HepG2 (cell line): ENCODE measurements around the gene PCDH7. TPM values are rescaled to one million over a fixed set of nuclear protein-coding genes. Genes with fewer than 3 reads are reported as not detected.

Experiments used
- ATAC-seq: fragments of 200-7000 bp; cut with Tn5 transposase; 3 replicates; pipeline ENCODE4 v1.9.1; 2020; ENCODE audit warnings: mild to moderate bottlenecking, moderate library complexity
- BruUV-seq: library from RNA; stranded (reverse); fragments of 400-500 nt; replicated peaks from 2 replicates; lab custom pipeline; 2021; lab: Mats Ljungman, UMichigan
- CTCF ChIA-PET: fragments of 300-600 bp; formaldehyde crosslinking; extraction: SDS; loops from one replicate; lab custom pipeline; 2021; ENCODE audit warnings: low total read pairs, inconsistent platforms, low intra/inter-chr PET ratio; lab: Yijun Ruan, JAX
- POLR2A ChIA-PET: fragments of 350-600 bp; sonication (Branson Sonifier 250); formaldehyde crosslinking; loops from one replicate; lab custom pipeline; 2020; ENCODE audit warnings: antibody characterized with exemption, inconsistent platforms; lab: Yijun Ruan, JAX
- DNase-seq: peaks from one replicate; pipeline ENCODE4 v3.0.0-alpha.2; 2015; ENCODE audit warnings: low spot score
- FAIRE-seq: peaks from 3 replicates; lab custom pipeline; 2011; peaks lifted over from hg19 to GRCh38; lab: Jason Lieb, UNC
- H2AFZ ChIP-seq: one replicate; pipeline ENCODE4 v1.6.1; 2011; ENCODE audit warnings: low read length, inconsistent platforms
- H3K27ac ChIP-seq: fragments of 300-600 bp; 3 replicates; pipeline ENCODE4 v1.8.0; 2011; ENCODE audit warnings: mixed run types, mild to moderate bottlenecking, mixed read lengths, low read length, inconsistent platforms; ENCODE audit not compliant: insufficient read depth; ENCODE audit errors: extremely low read length
- H3K27me3 ChIP-seq, 2 experiments: fragments of 200-600 bp in 1 of 2; 2 replicates in 1 of 2; 3 replicates in 1 of 2; pipeline versions ENCODE4 v1.6.0 to v1.8.0; 2011; ENCODE audit warnings: low read length in 2 of 2, mild to moderate bottlenecking in 2 of 2, moderate library complexity in 2 of 2, inconsistent platforms in 1 of 2; ENCODE audit not compliant: insufficient read depth in 2 of 2, control insufficient read depth in 1 of 2
- H3K36me3 ChIP-seq, 2 experiments: fragments of 200-600 bp in 1 of 2; replicated peaks in 1 of 2; 2 replicates in 1 of 2; 3 replicates in 1 of 2; pipeline versions ENCODE4 v1.5.1 to v1.8.0; 2011; ENCODE audit warnings: low read length in 2 of 2, inconsistent platforms in 1 of 2; ENCODE audit not compliant: insufficient read depth in 2 of 2, control insufficient read depth in 1 of 2
- H3K4me1 ChIP-seq: 2 replicates; pipeline ENCODE4 v1.5.1; 2012; ENCODE audit warnings: low read length, inconsistent platforms; ENCODE audit not compliant: insufficient read depth
- H3K4me2 ChIP-seq: 2 replicates; pipeline ENCODE4 v1.6.0; 2011; ENCODE audit warnings: low read depth, low read length, inconsistent platforms
- H3K4me3 ChIP-seq, 3 experiments: fragments of 200-600 bp in 1 of 3; sonication (generic), shearing (Covaris generic) in 1 of 3; replicated peaks in 1 of 3; 2 replicates each; pipeline ENCODE4 v1.5.1; 2011 to 2016; ENCODE audit warnings: low read length in 3 of 3, inconsistent platforms in 2 of 3, low read depth in 2 of 3, mild to moderate bottlenecking in 2 of 3, control low read depth in 1 of 3, mixed read lengths in 1 of 3; ENCODE audit not compliant: insufficient read depth in 1 of 3
- H3K79me2 ChIP-seq: one replicate; pipeline ENCODE4 v1.6.1; 2011; ENCODE audit warnings: low read length, inconsistent platforms; ENCODE audit not compliant: insufficient read depth
- H3K9ac ChIP-seq: 2 replicates; pipeline ENCODE4 v1.6.0; 2011; ENCODE audit warnings: mild to moderate bottlenecking, low read depth, low read length, inconsistent platforms; ENCODE audit not compliant: insufficient read depth
- H3K9me3 ChIP-seq: 2 replicates; pipeline ENCODE4 v1.5.1; 2012; ENCODE audit warnings: mild to moderate bottlenecking, low read length
- H4K20me1 ChIP-seq: 2 replicates; pipeline ENCODE4 v1.6.0; 2011; ENCODE audit warnings: inconsistent platforms, mild to moderate bottlenecking, low read length, moderate library complexity; ENCODE audit not compliant: insufficient read depth
- HOXA9 ChIP-seq: sonication (generic); formaldehyde crosslinking; IDR thresholded peaks from 2 replicates; pipeline ENCODE4 v1.8.1; 2022; ENCODE audit warnings: missing genetic modification reagents, mild to moderate bottlenecking, moderate library complexity, borderline replicate concordance
- KDM4B ChIP-seq: sonication (generic); formaldehyde crosslinking; IDR thresholded peaks from 2 replicates; pipeline ENCODE4 v1.4.0; 2020; ENCODE audit warnings: missing genetic modification reagents
- THYN1 ChIP-seq: sonication (generic); formaldehyde crosslinking; IDR thresholded peaks from 2 replicates; pipeline ENCODE4 v1.8.1; 2023; ENCODE audit warnings: low read depth, mild to moderate bottlenecking, moderate library complexity, missing genetic modification reagents, borderline replicate concordance
- YY1 ChIP-seq: IDR thresholded peaks from 2 replicates; pipeline ENCODE4 v1.6.1; 2011; ENCODE audit warnings: low read length, low read depth, moderate library complexity, mild to moderate bottlenecking; ENCODE audit not compliant: insufficient read depth, insufficient replicate concordance
- ZNF496 ChIP-seq: sonication (generic); formaldehyde crosslinking; IDR thresholded peaks from 2 replicates; pipeline ENCODE4 v1.8.1; 2023; ENCODE audit warnings: mild to moderate bottlenecking, moderate library complexity, missing genetic modification reagents; ENCODE audit not compliant: insufficient replicate concordance
- ZZZ3 ChIP-seq: sonication (generic); formaldehyde crosslinking; IDR thresholded peaks from 2 replicates; pipeline ENCODE4 v1.4.0; 2020; ENCODE audit warnings: missing genetic modification reagents, mild to moderate bottlenecking, borderline replicate concordance
- WGBS: methylation state at CpG from one replicate; pipeline ENCODE4 v1.1.6; 2017; ENCODE audit warnings: low lambda C conversion rate; 5-methylcytosine and 5-hydroxymethylcytosine counted together
- in situ Hi-C: cut with HindIII; loops from 2 replicates; pipeline ENCODE4 v1.10.0; 2017; ENCODE audit warnings: low pct_unique_long_range_greater_than_20kb; ENCODE audit not compliant: extremely low pct_ligation_motif_present
- intact Hi-C: fragments of 100-400 bp; cut with micrococcal nuclease; formaldehyde crosslinking; loops from one replicate; pipeline ENCODE4 v1.10.0; 2022; ENCODE audit not compliant: unreplicated experiment
- polyA plus RNA-seq, 8 experiments: library from polyadenylated mRNA; depleted of rRNA in 3 of 8; stranded (reverse) in 7 of 8; unstranded in 1 of 8; fragments of >200 nt; fragmentation: Illumina TruSeq in 4 of 8; extraction: Trizol in 4 of 8; gene quantifications; 2 replicates each; pipeline versions ENCODE4 v1.2.1 to v1.2.3, GENCODE V29; 2011 to 2016; ENCODE audit warnings: low read depth in 4 of 8, missing spikeins in 1 of 8, mixed read lengths in 1 of 8; ENCODE audit not compliant: insufficient read depth in 1 of 8
- total RNA-seq, 5 experiments: library from RNA; depleted of rRNA; stranded (reverse); fragments of >200 nt; fragmentation: Illumina TruSeq; extraction: Trizol; gene quantifications; 2 replicates each; pipeline ENCODE4 v1.2.3, GENCODE V29; 2016; ENCODE audit warnings: low read depth in 1 of 5
- TF ChIP-seq, protein P1 (sequence below): sonication (generic); formaldehyde crosslinking; IDR thresholded peaks from 2 replicates; pipeline ENCODE4 v1.4.0; 2020; ENCODE audit warnings: missing genetic modification reagents
- TF ChIP-seq, protein P2 (sequence below), 2 experiments: sonication (generic) in 1 of 2; formaldehyde crosslinking in 1 of 2; IDR thresholded peaks; 2 replicates each; pipeline versions ENCODE4 v1.4.0 to v1.6.1; 2016 to 2020; ENCODE audit warnings: borderline replicate concordance in 1 of 2, low read depth in 1 of 2, mild to moderate bottlenecking in 1 of 2, missing genetic modification reagents in 1 of 2
- TF ChIP-seq, protein P3 (sequence below): sonication (generic); formaldehyde crosslinking; IDR thresholded peaks from 2 replicates; pipeline ENCODE4 v1.4.0; 2020; ENCODE audit warnings: missing genetic modification reagents, low read depth, mild to moderate bottlenecking, borderline replicate concordance
- TF ChIP-seq, protein P4 (sequence below): sonication (generic); formaldehyde crosslinking; IDR thresholded peaks from 2 replicates; pipeline ENCODE4 v1.4.0; 2020; ENCODE audit warnings: mild to moderate bottlenecking, low read depth, missing genetic modification reagents

Gene PCDH7
- total and polyA plus RNA-seq, 2 of the 13 experiments (the other 11 are each of a cell fraction or from before 2014, with no cell fraction given) = not detected

DNA sequence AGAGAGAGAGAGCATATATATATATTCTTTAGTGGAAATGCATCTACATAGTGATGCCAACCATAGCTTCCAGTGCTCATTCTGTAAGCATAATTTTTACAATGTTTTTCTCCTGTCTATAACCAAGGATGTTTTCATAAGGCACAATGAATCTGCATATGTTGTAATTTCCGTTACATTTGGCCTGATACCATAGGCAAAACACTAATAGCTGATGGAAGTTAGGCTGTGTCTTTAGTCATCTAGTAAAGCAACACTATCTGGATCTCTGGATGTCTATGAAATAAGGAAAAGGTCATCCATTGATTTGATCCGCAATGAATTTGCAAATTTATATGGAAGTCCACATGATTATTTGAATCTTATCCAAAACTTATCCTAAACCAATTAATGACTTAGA, 8.1 kb downstream of the PCDH7 start:
- no peak overlapping the region for H2AFZ ChIP-seq
- TF ChIP-seq THYN1 (no peak), YY1 (no peak), HOXA9 (CRISPR knock-in tag) (no peak), ZZZ3 (CRISPR knock-in tag) (no peak), KDM4B (no peak), ZNF496 (CRISPR knock-in tag) (no peak)
- TF ChIP-seq, protein P1, sequence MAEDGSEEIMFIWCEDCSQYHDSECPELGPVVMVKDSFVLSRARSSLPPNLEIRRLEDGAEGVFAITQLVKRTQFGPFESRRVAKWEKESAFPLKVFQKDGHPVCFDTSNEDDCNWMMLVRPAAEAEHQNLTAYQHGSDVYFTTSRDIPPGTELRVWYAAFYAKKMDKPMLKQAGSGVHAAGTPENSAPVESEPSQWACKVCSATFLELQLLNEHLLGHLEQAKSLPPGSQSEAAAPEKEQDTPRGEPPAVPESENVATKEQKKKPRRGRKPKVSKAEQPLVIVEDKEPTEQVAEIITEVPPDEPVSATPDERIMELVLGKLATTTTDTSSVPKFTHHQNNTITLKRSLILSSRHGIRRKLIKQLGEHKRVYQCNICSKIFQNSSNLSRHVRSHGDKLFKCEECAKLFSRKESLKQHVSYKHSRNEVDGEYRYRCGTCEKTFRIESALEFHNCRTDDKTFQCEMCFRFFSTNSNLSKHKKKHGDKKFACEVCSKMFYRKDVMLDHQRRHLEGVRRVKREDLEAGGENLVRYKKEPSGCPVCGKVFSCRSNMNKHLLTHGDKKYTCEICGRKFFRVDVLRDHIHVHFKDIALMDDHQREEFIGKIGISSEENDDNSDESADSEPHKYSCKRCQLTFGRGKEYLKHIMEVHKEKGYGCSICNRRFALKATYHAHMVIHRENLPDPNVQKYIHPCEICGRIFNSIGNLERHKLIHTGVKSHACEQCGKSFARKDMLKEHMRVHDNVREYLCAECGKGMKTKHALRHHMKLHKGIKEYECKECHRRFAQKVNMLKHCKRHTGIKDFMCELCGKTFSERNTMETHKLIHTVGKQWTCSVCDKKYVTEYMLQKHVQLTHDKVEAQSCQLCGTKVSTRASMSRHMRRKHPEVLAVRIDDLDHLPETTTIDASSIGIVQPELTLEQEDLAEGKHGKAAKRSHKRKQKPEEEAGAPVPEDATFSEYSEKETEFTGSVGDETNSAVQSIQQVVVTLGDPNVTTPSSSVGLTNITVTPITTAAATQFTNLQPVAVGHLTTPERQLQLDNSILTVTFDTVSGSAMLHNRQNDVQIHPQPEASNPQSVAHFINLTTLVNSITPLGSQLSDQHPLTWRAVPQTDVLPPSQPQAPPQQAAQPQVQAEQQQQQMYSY (CRISPR knock-in tag) = no peak
- TF ChIP-seq, protein P2, sequence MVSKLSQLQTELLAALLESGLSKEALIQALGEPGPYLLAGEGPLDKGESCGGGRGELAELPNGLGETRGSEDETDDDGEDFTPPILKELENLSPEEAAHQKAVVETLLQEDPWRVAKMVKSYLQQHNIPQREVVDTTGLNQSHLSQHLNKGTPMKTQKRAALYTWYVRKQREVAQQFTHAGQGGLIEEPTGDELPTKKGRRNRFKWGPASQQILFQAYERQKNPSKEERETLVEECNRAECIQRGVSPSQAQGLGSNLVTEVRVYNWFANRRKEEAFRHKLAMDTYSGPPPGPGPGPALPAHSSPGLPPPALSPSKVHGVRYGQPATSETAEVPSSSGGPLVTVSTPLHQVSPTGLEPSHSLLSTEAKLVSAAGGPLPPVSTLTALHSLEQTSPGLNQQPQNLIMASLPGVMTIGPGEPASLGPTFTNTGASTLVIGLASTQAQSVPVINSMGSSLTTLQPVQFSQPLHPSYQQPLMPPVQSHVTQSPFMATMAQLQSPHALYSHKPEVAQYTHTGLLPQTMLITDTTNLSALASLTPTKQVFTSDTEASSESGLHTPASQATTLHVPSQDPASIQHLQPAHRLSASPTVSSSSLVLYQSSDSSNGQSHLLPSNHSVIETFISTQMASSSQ (IDR thresholded peaks at IDR 0.05; ENCODE audit: low read depth) = no peak
- TF ChIP-seq, protein P2 (CRISPR knock-in tag; IDR thresholded peaks at IDR 0.05; ENCODE audit: borderline replicate concordance) = no peak
- TF ChIP-seq, protein P3, sequence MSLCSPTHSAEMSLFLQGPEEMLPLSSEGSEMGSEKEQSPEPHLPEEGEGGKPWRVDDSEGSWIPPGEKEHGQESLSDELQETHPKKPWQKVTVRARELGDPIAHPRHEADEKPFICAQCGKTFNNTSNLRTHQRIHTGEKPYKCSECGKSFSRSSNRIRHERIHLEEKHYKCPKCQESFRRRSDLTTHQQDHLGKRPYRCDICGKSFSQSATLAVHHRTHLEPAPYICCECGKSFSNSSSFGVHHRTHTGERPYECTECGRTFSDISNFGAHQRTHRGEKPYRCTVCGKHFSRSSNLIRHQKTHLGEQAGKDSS (CRISPR knock-in tag) = no peak
- TF ChIP-seq, protein P4, sequence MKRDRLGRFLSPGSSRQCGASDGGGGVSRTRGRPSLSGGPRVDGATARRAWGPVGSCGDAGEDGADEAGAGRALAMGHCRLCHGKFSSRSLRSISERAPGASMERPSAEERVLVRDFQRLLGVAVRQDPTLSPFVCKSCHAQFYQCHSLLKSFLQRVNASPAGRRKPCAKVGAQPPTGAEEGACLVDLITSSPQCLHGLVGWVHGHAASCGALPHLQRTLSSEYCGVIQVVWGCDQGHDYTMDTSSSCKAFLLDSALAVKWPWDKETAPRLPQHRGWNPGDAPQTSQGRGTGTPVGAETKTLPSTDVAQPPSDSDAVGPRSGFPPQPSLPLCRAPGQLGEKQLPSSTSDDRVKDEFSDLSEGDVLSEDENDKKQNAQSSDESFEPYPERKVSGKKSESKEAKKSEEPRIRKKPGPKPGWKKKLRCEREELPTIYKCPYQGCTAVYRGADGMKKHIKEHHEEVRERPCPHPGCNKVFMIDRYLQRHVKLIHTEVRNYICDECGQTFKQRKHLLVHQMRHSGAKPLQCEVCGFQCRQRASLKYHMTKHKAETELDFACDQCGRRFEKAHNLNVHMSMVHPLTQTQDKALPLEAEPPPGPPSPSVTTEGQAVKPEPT (CRISPR knock-in tag) = no peak

More for the DNA sequence above, 8.1 kb downstream of the PCDH7 start:
- FAIRE-seq (no peak), ATAC-seq (no peak), DNase-seq (no peak)
- Histone ChIP-seq H3K9ac (no peak overlapping the region), H3K4me1 (no peaks in the 10 kb centered on the region), H3K4me2 (no peak overlapping the region), H3K36me3 (no peaks in the 10 kb centered on the region), H3K4me3 (no peak overlapping the region), H3K27me3 (no peaks in the 10 kb centered on the region; a peak in 1 of 5 replicates), H3K79me2 (no peaks in the 10 kb centered on the region), H3K27ac (no peak overlapping the region), H4K20me1 (no peaks in the 10 kb centered on the region), H3K9me3 (no peaks in the 10 kb centered on the region)
- WGBS = 3% methylated on average over 2 of the region's 2 CpGs
- intact Hi-C loops = no loop called here
- no TSS peak for BruUV-seq
- POLR2A ChIA-PET = no interaction called here
- in situ Hi-C loops = no loop called here
- CTCF ChIA-PET = no interaction called here
